GM12872 (cell line): ENCODE results near the gene TSPO.

Experiments
- CTCF ChIP-seq: IDR thresholded peaks from 3 replicates; pipeline ENCODE4 v1.5.1; 2011; ENCODE audit warnings: low read depth, mild to moderate bottlenecking, low read length, moderate library complexity; ENCODE audit not compliant: insufficient read depth

Gene TSPO

GRCh38 chr22:43167001-43167589, 15.7 kb downstream of the TSPO start:
- TF ChIP-seq CTCF, result no peak

- TF ChIP-seq CTCF, result no peak
These were observed 17.3 kb downstream of the TSPO start for GRCh38 chr22:43168471-43169309.

GRCh38 chr22:43169310-43170130, 18.2 kb downstream of the TSPO start:
- no peak for TF ChIP-seq CTCF

GRCh38 chr22:43170131-43170480, 18.7 kb downstream of the TSPO start:
- no peak for TF ChIP-seq CTCF

GRCh38 chr22:43171019-43171491, 19.7 kb downstream of the TSPO start:
- no peak for TF ChIP-seq CTCF

GRCh38 chr22:43171607-43172006, 20.2 kb downstream of the TSPO start:
- TF ChIP-seq CTCF, result no peak

- no peak for TF ChIP-seq CTCF
These were observed 20.8 kb downstream of the TSPO start for GRCh38 chr22:43172191-43172590.
